Mesothelial cell of epicardium (in vitro differentiated cells): ENCODE data around the gene TMEM89. TPM values are rescaled to one million over a fixed set of nuclear protein-coding genes. Genes with fewer than 3 reads are reported as not detected.

Source experiments
- DNase-seq, 2 experiments: peaks; one replicate each; pipeline ENCODE4 v3.0.0; 2021; ENCODE audit warnings: low spot score in 2 of 2; ENCODE audit not compliant: unreplicated experiment in 2 of 2
- H3K27ac Mint-ChIP-seq: 2 replicates; pipeline ENCODE4 v1.8.0; 2021; ENCODE audit warnings: mixed read lengths
- H3K27me3 Mint-ChIP-seq: 2 replicates; pipeline ENCODE4 v1.8.0; 2021; ENCODE audit warnings: low read depth, mixed read lengths
- H3K36me3 Mint-ChIP-seq: 2 replicates; pipeline ENCODE4 v1.8.0; 2021; ENCODE audit warnings: mixed read lengths
- H3K4me1 Mint-ChIP-seq: 2 replicates; pipeline ENCODE4 v1.8.0; 2021; ENCODE audit warnings: mixed read lengths
- H3K4me3 Mint-ChIP-seq: 2 replicates; pipeline ENCODE4 v1.8.0; 2021; ENCODE audit warnings: mild to moderate bottlenecking, moderate library complexity, mixed read lengths
- H3K9me3 Mint-ChIP-seq: 2 replicates; pipeline ENCODE4 v1.8.0; 2021; ENCODE audit warnings: mixed read lengths
- CTCF ChIP-seq: fragments of 200-600 bp; sonication (generic); IDR thresholded peaks from one replicate; pipeline ENCODE4 v1.5.0; 2021; ENCODE audit warnings: antibody characterized with exemption; ENCODE audit not compliant: unreplicated experiment
- total RNA-seq: library from RNA; stranded (reverse); gene quantifications from 3 replicates; pipeline ENCODE4 v1.2.1, GENCODE V29; 2021

Gene TMEM89
- total RNA-seq, 1 donor from 2014 or later, result not detected

GRCh38 chr3:48591436-48591835, 30.1 kb downstream of the TMEM89 start:
- Mint-ChIP-seq H3K4me3 (no peak overlapping the region), H3K36me3 (no peaks in the 10 kb centered on the region), H3K27me3 (peaks cover 11% of the 10 kb centered on the region), H3K27ac (no peak overlapping the region), H3K4me1 (peaks cover 14% of the 10 kb centered on the region), H3K9me3 (no peaks in the 10 kb centered on the region)
- no peak for TF ChIP-seq CTCF
- no peak for DNase-seq

GRCh38 chr3:48588230-48588629, 33.3 kb downstream of the TMEM89 start:
- no peak for DNase-seq
- Mint-ChIP-seq H3K4me1 (no peaks in the 10 kb centered on the region), H3K27ac (no peak overlapping the region), H3K9me3 (no peaks in the 10 kb centered on the region), H3K4me3 (no peak overlapping the region), H3K27me3 (no peaks in the 10 kb centered on the region), H3K36me3 (no peaks in the 10 kb centered on the region)
- no peak for TF ChIP-seq CTCF

- H3K27me3 Mint-ChIP-seq, result no peaks in the 10 kb centered on the region
- H3K9me3 Mint-ChIP-seq, result no peaks in the 10 kb centered on the region
- no peak overlapping the region for H3K4me3 Mint-ChIP-seq
- no peak for DNase-seq
- H3K36me3 Mint-ChIP-seq, result no peaks in the 10 kb centered on the region
- no peak for TF ChIP-seq CTCF
- H3K4me1 Mint-ChIP-seq, result no peaks in the 10 kb centered on the region
- no peak overlapping the region for H3K27ac Mint-ChIP-seq
Observed at GRCh38 chr3:48587686-48588085, 33.9 kb downstream of the TMEM89 start.

- H3K36me3 Mint-ChIP-seq, result no peaks in the 10 kb centered on the region
Observed at GRCh38 chr3:48585411-48585810, 36.2 kb downstream of the TMEM89 start.

GRCh38 chr3:48584836-48585235, 36.7 kb downstream of the TMEM89 start:
- H3K27me3 Mint-ChIP-seq, result no peaks in the 10 kb centered on the region
- no peaks in the 10 kb centered on the region for H3K9me3 Mint-ChIP-seq

More at GRCh38 chr3:48585411-48585810, 36.2 kb downstream of the TMEM89 start:
- DNase-seq, result no peak
- Mint-ChIP-seq H3K9me3 (no peaks in the 10 kb centered on the region), H3K27ac (no peak overlapping the region), H3K4me1 (no peaks in the 10 kb centered on the region), H3K27me3 (no peaks in the 10 kb centered on the region), H3K4me3 (no peak overlapping the region)
- TF ChIP-seq CTCF, result no peak

More at GRCh38 chr3:48584836-48585235, 36.7 kb downstream of the TMEM89 start:
- TF ChIP-seq CTCF, result no peak
- Mint-ChIP-seq H3K27ac (no peak overlapping the region), H3K36me3 (no peaks in the 10 kb centered on the region), H3K4me3 (no peak overlapping the region), H3K4me1 (no peaks in the 10 kb centered on the region)
- DNase-seq, result no peak
